Measurements from ENCODE around the gene OR52K1. TPM values are rescaled to one million over a fixed set of nuclear protein-coding genes. Genes with fewer than 3 reads are reported as not detected.
"Not testable (repeated sequence)": the region's sequence is repeated elsewhere in the genome, so short reads cannot be mapped to it uniquely, and the experiment has no call there.

The OR52K1 gene
- total RNA-seq, 2 donors from 2014 or later, result not detected

GRCh38 chr11:4496557-4497248, 14.3 kb downstream of the OR52K1 start:
- no peak for ATAC-seq
- H3K9me3 Mint-ChIP-seq, result no peaks in the 10 kb centered on the region
- no peak for DNase-seq (ENCODE audit: low spot score)
- no peaks in the 10 kb centered on the region for H3K36me3 Mint-ChIP-seq
- H3K27ac Mint-ChIP-seq, result no peak overlapping the region
- H3K27me3 Mint-ChIP-seq, result peaks cover 29 to 36% of the 10 kb centered on the region in 2 donors
- H3K4me3 Mint-ChIP-seq, result no peak overlapping the region
- H3K4me1 Mint-ChIP-seq (ENCODE audit: low read depth in 2 of 2), result peaks cover 4 to 6% of the 10 kb centered on the region in 2 donors

GRCh38 chr11:4508886-4509285, 26.4 kb downstream of the OR52K1 start:
- Mint-ChIP-seq H3K36me3 (no peaks in the 10 kb centered on the region), H3K9me3 (no peaks in the 10 kb centered on the region), H3K27ac (no peak overlapping the region), H3K4me1 (ENCODE audit: low read depth in 2 of 2) (no peaks in the 10 kb centered on the region), H3K27me3 (peaks cover 26 to 36% of the 10 kb centered on the region in 2 donors), H3K4me3 (no peak overlapping the region)
- ATAC-seq, result no peak
- DNase-seq (ENCODE audit: low spot score), result no peak

GRCh38 chr11:4511282-4512245, 29.1 kb downstream of the OR52K1 start:
- no peak overlapping the region for H3K4me3 Mint-ChIP-seq
- H3K9me3 Mint-ChIP-seq, result no peaks in the 10 kb centered on the region
- peaks cover 29 to 45% of the 10 kb centered on the region in 2 donors for H3K27me3 Mint-ChIP-seq
- no peaks in the 10 kb centered on the region for H3K4me1 Mint-ChIP-seq (ENCODE audit: low read depth in 2 of 2)
- DNase-seq (ENCODE audit: low spot score), result no peak
- ATAC-seq, result no peak
- H3K36me3 Mint-ChIP-seq, result no peaks in the 10 kb centered on the region
- no peak overlapping the region for H3K27ac Mint-ChIP-seq

- Mint-ChIP-seq H3K9me3 (no peaks in the 10 kb centered on the region), H3K4me1 (ENCODE audit: low read depth in 2 of 2) (no peaks in the 10 kb centered on the region), H3K4me3 (no peak overlapping the region), H3K27ac (no peak overlapping the region), H3K27me3 (peaks cover 17 to 35% of the 10 kb centered on the region in 2 donors), H3K36me3 (no peaks in the 10 kb centered on the region)
- ATAC-seq (no peak), DNase-seq (ENCODE audit: low spot score) (no peak)
Observed at GRCh38 chr11:4514196-4514595, 31.8 kb downstream of the OR52K1 start.

GRCh38 chr11:4522339-4522738, 39.9 kb downstream of the OR52K1 start:
- DNase-seq (ENCODE audit: low spot score) (no peak), ATAC-seq (no peak)
- Mint-ChIP-seq H3K9me3 (no peaks in the 10 kb centered on the region), H3K27me3 (peaks cover 38 to 58% of the 10 kb centered on the region in 2 donors), H3K27ac (no peak overlapping the region), H3K4me3 (no peak overlapping the region), H3K36me3 (no peaks in the 10 kb centered on the region), H3K4me1 (ENCODE audit: low read depth in 2 of 2) (no peaks in the 10 kb centered on the region)

GRCh38 chr11:4522752-4523151, 40.3 kb downstream of the OR52K1 start:
- Mint-ChIP-seq H3K9me3 (no peaks in the 10 kb centered on the region), H3K27ac (no peak overlapping the region), H3K36me3 (no peaks in the 10 kb centered on the region), H3K4me1 (ENCODE audit: low read depth in 2 of 2) (no peaks in the 10 kb centered on the region), H3K4me3 (no peak overlapping the region), H3K27me3 (peaks cover 38 to 60% of the 10 kb centered on the region in 2 donors)
- ATAC-seq, result no peak
- DNase-seq (ENCODE audit: low spot score), result no peak

- Mint-ChIP-seq H3K36me3 (no peaks in the 10 kb centered on the region), H3K4me3 (no peak overlapping the region), H3K27me3 (peaks cover 39 to 61% of the 10 kb centered on the region in 2 donors), H3K4me1 (ENCODE audit: low read depth in 2 of 2) (no peaks in the 10 kb centered on the region), H3K27ac (no peak overlapping the region), H3K9me3 (no peaks in the 10 kb centered on the region)
- ATAC-seq (no peak), DNase-seq (ENCODE audit: low spot score) (no peak)
Observed at GRCh38 chr11:4523666-4524065, 41.2 kb downstream of the OR52K1 start.

GRCh38 chr11:4527926-4528325, 45.5 kb downstream of the OR52K1 start:
- H3K4me1 Mint-ChIP-seq (ENCODE audit: low read depth in 2 of 2), result no peaks in the 10 kb centered on the region
- DNase-seq (ENCODE audit: low spot score) (no peak), ATAC-seq (no peak)
- H3K36me3 Mint-ChIP-seq, result no peaks in the 10 kb centered on the region
- H3K4me3 Mint-ChIP-seq, result no peak overlapping the region
- no peaks in the 10 kb centered on the region for H3K9me3 Mint-ChIP-seq
- peaks cover 32 to 56% of the 10 kb centered on the region in 2 donors for H3K27me3 Mint-ChIP-seq
- H3K27ac Mint-ChIP-seq, result no peak overlapping the region

GRCh38 chr11:4531686-4532085, 49.2 kb downstream of the OR52K1 start:
- H3K27me3 Mint-ChIP-seq, result peaks cover 21 to 30% of the 10 kb centered on the region in 2 donors
- not testable (repeated sequence) for ATAC-seq; H3K36me3 Mint-ChIP-seq; H3K4me3 Mint-ChIP-seq; DNase-seq (ENCODE audit: low spot score); H3K27ac Mint-ChIP-seq; H3K9me3 Mint-ChIP-seq; H3K4me1 Mint-ChIP-seq (ENCODE audit: low read depth in 2 of 2)

- Mint-ChIP-seq H3K27me3 (peaks cover 8 to 10% of the 10 kb centered on the region in 2 donors), H3K4me1 (ENCODE audit: low read depth in 2 of 2) (no peaks in the 10 kb centered on the region), H3K27ac (no peak overlapping the region), H3K4me3 (no peak overlapping the region), H3K9me3 (no peaks in the 10 kb centered on the region), H3K36me3 (no peaks in the 10 kb centered on the region)
- ATAC-seq (peak in 1 of 2 donors; percentile 60), DNase-seq (ENCODE audit: low spot score) (no peak)
Observed at GRCh38 chr11:4539603-4540219, 57.3 kb downstream of the OR52K1 start.

GRCh38 chr11:4541071-4541470, 58.6 kb downstream of the OR52K1 start:
- no peak for DNase-seq (ENCODE audit: low spot score)
- Mint-ChIP-seq H3K4me1 (ENCODE audit: low read depth in 2 of 2) (no peaks in the 10 kb centered on the region), H3K36me3 (no peaks in the 10 kb centered on the region), H3K27ac (no peak overlapping the region), H3K9me3 (no peaks in the 10 kb centered on the region), H3K4me3 (no peak overlapping the region), H3K27me3 (peaks cover 6 to 16% of the 10 kb centered on the region in 2 donors)
- no peak for ATAC-seq
